Brain microvascular endothelial cell (primary cell): ENCODE measurements around the gene OR4E1.

Experiments
- DNase-seq: peaks from one replicate; pipeline ENCODE4 v3.0.0-alpha.2; 2020
- H3K27ac ChIP-seq: fragments of 250-450 bp; sonication (Bioruptor Pico); 2 replicates; pipeline ENCODE4 v1.5.1; 2020; ENCODE audit warnings: mild to moderate bottlenecking, moderate library complexity
- H3K27me3 ChIP-seq: fragments of 250-450 bp; sonication (Bioruptor Pico); replicated peaks from 2 replicates; pipeline ENCODE4 v1.5.1; 2020; ENCODE audit warnings: mild to moderate bottlenecking
- H3K36me3 ChIP-seq: fragments of 250-450 bp; sonication (Bioruptor Pico); replicated peaks from 2 replicates; pipeline ENCODE4 v1.5.1; 2020; ENCODE audit warnings: mild to moderate bottlenecking
- H3K4me3 ChIP-seq: 2 replicates; pipeline ENCODE4 v1.5.1; 2011; ENCODE audit warnings: low read depth, mild to moderate bottlenecking, control low read depth, low read length, moderate library complexity
- CTCF ChIP-seq: IDR thresholded peaks from 2 replicates; pipeline ENCODE4 v1.5.1; 2011; ENCODE audit warnings: low read depth, mild to moderate bottlenecking, moderate library complexity, low read length, control low read depth, inconsistent platforms; ENCODE audit errors: missing control alignments
- in situ Hi-C: cut with HindIII; loops from 2 replicates; pipeline ENCODE4 v1.10.0; 2017; ENCODE audit warnings: low sequenced_read_pairs, low pct_ligation_motif_present

OR4E1 gene

GRCh38 chr14:21626491-21627230, 47.0 kb downstream of the OR4E1 start:
- Histone ChIP-seq H3K27ac (no peak overlapping the region), H3K4me3 (no peak overlapping the region), H3K27me3 (no peaks in the 10 kb centered on the region), H3K36me3 (no peaks in the 10 kb centered on the region)
- DNase-seq = peak; percentile 33
- in situ Hi-C loops = no loop called here
- no peak for TF ChIP-seq CTCF
